DOHH2 (cell line): Measurements from ENCODE around the gene CCNA1.

Experiments used
- CTCF ChIP-seq: fragments of 200-600 bp; sonication (generic); IDR thresholded peaks from one replicate; pipeline ENCODE4 v1.5.1; 2014; ENCODE audit warnings: antibody characterized with exemption, mild to moderate bottlenecking, low read depth, low read length; ENCODE audit not compliant: poor library complexity, severe bottlenecking
- EZH2phosphoT487 ChIP-seq: fragments of 200-600 bp; sonication (generic); IDR thresholded peaks from 2 replicates; pipeline ENCODE4 v1.6.1; 2017; ENCODE audit warnings: borderline replicate concordance, mild to moderate bottlenecking, antibody characterized with exemption, low read length, moderate library complexity, mixed read lengths

DNA sequence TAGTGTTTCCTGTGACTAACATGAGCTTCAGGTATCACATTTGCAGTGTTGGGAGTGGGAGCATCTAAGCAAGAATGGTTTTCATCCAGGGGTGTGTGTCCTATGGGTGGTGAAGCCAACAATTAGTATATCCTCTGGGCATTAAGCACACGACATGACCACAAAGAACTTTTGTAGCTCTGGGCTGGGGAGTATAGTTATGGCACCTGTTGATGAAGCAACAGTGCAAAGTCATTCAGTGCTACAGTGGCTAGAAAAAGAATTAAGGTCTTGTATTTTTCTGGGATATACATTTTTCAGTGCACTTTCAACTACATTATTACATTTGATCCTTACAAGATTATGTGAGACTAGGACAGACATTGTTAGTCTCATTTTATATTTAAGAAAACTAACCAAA lies 21.8 kb downstream of the CCNA1 start:
- TF ChIP-seq CTCF (no peak), EZH2phosphoT487 (no peak)
